ENCODE data around the gene QKI. TPM values are rescaled to one million over a fixed set of nuclear protein-coding genes. Genes with fewer than 3 reads are reported as not detected.

The QKI gene
- total and polyA plus RNA-seq, 9 donors: 44.6 to 151 (median 105) TPM

DNA sequence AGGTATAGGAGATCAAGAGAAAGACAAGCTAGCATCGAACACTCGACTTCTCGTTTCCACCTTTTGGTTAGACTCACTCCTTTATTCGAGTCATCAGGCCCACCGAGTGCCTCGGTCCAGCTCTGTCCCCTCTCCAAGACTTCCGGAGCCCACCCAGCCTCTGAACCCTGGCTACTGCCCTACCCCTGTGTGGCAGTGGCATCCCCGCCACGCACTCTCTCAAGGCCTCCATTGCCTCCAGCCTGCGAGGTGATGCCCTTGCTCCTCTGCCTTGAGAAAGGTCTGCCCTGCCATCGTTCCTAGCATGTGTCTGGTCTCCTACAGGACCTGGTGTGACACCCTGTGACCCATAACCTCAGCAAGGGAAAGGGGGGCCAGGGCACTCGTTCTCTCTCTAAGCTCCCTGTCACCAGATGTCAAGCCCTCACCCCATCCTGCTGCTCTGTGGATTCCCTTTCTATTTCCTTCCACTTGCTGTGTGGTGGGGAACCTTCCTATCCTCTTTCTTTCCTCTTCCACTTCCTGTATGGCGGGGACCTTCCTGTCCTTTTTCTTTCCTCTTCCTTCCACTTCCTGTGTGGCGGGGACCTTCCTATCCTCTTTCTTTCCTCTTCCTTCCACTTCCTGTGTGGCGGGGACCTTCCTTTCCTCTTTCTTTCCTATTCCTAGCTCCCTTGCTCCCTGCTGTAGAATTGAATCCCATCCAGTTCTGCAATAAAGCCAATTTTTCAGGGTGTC is 44.7 kb upstream of the QKI start:
- Histone ChIP-seq H3K4me1 (ENCODE audit: insufficient read depth) (no peaks in the 10 kb centered on the region), H3K27ac (no peak overlapping the region), H3K4me3 (no peak overlapping the region), H3K9me3 (no peaks in the 10 kb centered on the region), H3K36me3 (no peaks in the 10 kb centered on the region), H3K27me3 (no peaks in the 10 kb centered on the region)
- WGBS, 3 donors: 87 to 94% (median 89%) methylated on average over 15 of the region's 15 CpGs
- intact Hi-C loops (cut with DNase I): no loop called here
- TF ChIP-seq EP300 (IDR thresholded peaks at IDR 0.05) (no peak), POLR2A (IDR thresholded peaks at IDR 0.05) (no peak)
- TF ChIP-seq, protein P1, sequence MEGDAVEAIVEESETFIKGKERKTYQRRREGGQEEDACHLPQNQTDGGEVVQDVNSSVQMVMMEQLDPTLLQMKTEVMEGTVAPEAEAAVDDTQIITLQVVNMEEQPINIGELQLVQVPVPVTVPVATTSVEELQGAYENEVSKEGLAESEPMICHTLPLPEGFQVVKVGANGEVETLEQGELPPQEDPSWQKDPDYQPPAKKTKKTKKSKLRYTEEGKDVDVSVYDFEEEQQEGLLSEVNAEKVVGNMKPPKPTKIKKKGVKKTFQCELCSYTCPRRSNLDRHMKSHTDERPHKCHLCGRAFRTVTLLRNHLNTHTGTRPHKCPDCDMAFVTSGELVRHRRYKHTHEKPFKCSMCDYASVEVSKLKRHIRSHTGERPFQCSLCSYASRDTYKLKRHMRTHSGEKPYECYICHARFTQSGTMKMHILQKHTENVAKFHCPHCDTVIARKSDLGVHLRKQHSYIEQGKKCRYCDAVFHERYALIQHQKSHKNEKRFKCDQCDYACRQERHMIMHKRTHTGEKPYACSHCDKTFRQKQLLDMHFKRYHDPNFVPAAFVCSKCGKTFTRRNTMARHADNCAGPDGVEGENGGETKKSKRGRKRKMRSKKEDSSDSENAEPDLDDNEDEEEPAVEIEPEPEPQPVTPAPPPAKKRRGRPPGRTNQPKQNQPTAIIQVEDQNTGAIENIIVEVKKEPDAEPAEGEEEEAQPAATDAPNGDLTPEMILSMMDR (IDR thresholded peaks at IDR 0.05): no peak
- no peak for DNase-seq

DNA sequence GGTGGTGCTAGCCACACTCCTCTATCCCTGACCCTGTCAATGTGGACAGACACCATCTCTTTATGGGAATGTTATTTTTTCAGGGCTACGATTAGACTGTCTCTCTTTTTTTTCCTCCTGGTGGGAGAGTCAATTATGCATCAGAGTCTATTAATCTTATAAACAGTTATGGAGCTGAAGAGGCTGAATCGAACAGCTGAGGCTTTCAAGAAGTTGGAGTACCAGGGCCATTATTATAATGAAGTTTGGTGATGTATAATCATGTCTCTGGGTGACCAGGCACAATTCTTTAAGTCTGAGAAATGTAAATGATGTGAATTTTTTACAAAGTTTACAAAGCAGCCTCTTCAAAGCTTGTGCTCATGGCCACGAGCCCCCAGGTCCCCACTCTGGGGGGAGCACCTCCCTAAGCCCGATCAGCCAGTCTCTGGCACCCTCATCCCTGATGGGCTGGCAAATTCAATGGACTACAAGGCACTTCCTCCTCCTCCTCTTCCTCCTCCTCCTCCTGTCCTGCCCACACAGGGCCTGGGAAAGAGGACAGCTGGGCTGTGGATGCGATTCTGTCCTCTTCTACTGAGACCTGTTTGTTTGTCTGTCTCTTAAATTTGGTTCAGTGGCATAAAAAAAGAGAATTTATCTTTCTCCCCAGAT is 43.9 kb upstream of the QKI start:
- 30 to 41% (median 33%) methylated on average over 5 of the region's 5 CpGs for WGBS, 3 donors
- no peak overlapping the region for H3K4me3 ChIP-seq
- no peak for TF ChIP-seq EP300 (IDR thresholded peaks at IDR 0.05)
- TF ChIP-seq, protein P1 (IDR thresholded peaks at IDR 0.05): no peak
- TF ChIP-seq POLR2A (IDR thresholded peaks at IDR 0.05): no peak
- H3K36me3 ChIP-seq: no peaks in the 10 kb centered on the region
- no peaks in the 10 kb centered on the region for H3K9me3 ChIP-seq
- intact Hi-C loops (cut with DNase I): no loop called here
- H3K27me3 ChIP-seq: no peaks in the 10 kb centered on the region
- no peak overlapping the region for H3K27ac ChIP-seq
- no peaks in the 10 kb centered on the region for H3K4me1 ChIP-seq (ENCODE audit: insufficient read depth)
- DNase-seq: no peak

DNA sequence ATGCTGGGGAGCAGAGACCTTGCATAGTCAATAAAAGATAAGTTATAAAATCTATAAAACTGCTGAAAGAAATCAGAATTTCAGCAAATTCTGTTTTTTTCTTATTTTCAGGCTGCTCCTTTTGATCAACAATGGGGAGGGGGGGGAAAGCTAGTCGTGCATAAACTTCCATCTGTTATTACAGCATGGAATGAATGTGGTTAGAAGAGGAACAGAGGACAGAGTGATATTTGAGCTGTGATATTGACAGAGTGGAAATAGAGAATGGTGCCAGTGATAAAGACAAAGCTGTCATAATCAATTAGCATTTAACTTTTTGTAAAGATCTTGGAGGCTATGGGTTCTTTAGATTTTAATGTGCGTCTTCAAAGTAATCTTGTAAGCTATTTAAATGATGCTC is 43.4 kb upstream of the QKI start:
- TF ChIP-seq, protein P1 (IDR thresholded peaks at IDR 0.05): no peak
- no peak for TF ChIP-seq EP300 (IDR thresholded peaks at IDR 0.05)
- TF ChIP-seq POLR2A (IDR thresholded peaks at IDR 0.05): no peak
- no peak for DNase-seq
- no peaks in the 10 kb centered on the region for H3K9me3 ChIP-seq
- no peak overlapping the region for H3K27ac ChIP-seq
- intact Hi-C loops (cut with DNase I): no loop called here
- WGBS, 3 donors: 46 to 51% (median 46%) methylated on average over 2 of the region's 2 CpGs
- H3K36me3 ChIP-seq: no peaks in the 10 kb centered on the region
- no peaks in the 10 kb centered on the region for H3K27me3 ChIP-seq
- H3K4me3 ChIP-seq: no peak overlapping the region
- no peaks in the 10 kb centered on the region for H3K4me1 ChIP-seq (ENCODE audit: insufficient read depth)

DNA sequence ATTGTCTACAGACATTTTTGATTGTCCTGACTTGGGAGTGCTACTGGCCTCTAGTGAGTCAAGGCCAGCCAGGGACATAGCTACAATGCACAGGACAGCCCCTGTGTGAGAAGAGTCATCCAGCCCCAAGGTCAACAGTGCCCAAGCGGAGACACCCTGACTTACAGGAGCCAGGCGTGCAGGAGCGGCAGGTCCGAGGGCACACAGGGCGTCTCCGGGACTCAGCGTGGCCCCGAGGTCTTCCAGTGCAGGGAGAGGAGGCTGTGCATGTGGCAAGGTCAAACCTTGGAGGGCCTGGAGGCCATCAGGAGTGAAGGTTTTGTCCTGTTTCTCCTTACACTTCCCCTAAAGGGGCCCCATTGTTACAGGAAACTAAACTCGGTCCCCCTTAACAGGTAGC is 41.3 kb upstream of the QKI start:
- intact Hi-C loops (cut with DNase I): no loop called here
- H3K27ac ChIP-seq: no peak overlapping the region
- no peak overlapping the region for H3K4me3 ChIP-seq
- H3K36me3 ChIP-seq: no peaks in the 10 kb centered on the region
- no peaks in the 10 kb centered on the region for H3K4me1 ChIP-seq (ENCODE audit: insufficient read depth)
- no peaks in the 10 kb centered on the region for H3K9me3 ChIP-seq
- TF ChIP-seq, protein P1 (IDR thresholded peaks at IDR 0.05): no peak
- no peak for TF ChIP-seq EP300 (IDR thresholded peaks at IDR 0.05)
- no peak for TF ChIP-seq POLR2A (IDR thresholded peaks at IDR 0.05)
- DNase-seq: no peak
- H3K27me3 ChIP-seq: no peaks in the 10 kb centered on the region
- 71 to 87% (median 74%) methylated on average over 9 of the region's 9 CpGs for WGBS, 3 donors

Data from ovary (tissue), 9 donors.